Coronary artery (tissue), 2 donors: ENCODE results near the gene SLC16A12.

Experiments
- DNase-seq: peaks from one replicate; pipeline ENCODE4 v3.0.0-alpha.2; 2017; ENCODE audit warnings: low spot score
- H3K27ac ChIP-seq, 2 donors: fragments of 200-600 bp; sonication (generic); one replicate each; pipeline ENCODE4 v1.5.1; 2016 to 2019
- H3K4me3 ChIP-seq: fragments of 200-600 bp; sonication (generic); 2 replicates; pipeline ENCODE4 v1.5.1; 2016; ENCODE audit warnings: mild to moderate bottlenecking, moderate library complexity
- TF ChIP-seq, protein P1 (sequence below): fragments of 200-600 bp; sonication (generic); IDR thresholded peaks from one replicate; pipeline ENCODE4 v1.5.1; 2019; ENCODE audit warnings: antibody characterized with exemption

SLC16A12 gene

DNA sequence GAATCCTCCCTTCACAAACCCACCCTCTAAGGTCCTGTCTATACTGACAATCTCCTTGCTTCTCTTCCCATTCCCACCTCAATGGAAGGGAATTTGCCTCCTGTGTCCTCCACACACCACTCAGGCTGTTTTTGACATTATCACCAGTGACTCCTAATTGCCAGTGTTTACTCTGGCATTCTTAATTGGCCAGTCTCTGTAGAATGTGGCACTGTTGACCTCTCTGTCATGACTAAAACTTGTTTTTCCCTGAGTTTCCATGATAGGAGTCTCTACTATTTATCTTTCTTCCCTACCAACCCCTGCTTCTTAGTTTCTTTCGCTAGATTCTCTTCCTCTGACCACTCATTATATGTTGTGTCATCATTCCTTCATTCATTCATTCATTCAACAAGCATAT, 12.1 kb downstream of the SLC16A12 start:
- Histone ChIP-seq H3K27ac (peak overlapping the region in 1 of 2 donors; percentile 46), H3K4me3 (no peak overlapping the region)
- TF ChIP-seq, protein P1, sequence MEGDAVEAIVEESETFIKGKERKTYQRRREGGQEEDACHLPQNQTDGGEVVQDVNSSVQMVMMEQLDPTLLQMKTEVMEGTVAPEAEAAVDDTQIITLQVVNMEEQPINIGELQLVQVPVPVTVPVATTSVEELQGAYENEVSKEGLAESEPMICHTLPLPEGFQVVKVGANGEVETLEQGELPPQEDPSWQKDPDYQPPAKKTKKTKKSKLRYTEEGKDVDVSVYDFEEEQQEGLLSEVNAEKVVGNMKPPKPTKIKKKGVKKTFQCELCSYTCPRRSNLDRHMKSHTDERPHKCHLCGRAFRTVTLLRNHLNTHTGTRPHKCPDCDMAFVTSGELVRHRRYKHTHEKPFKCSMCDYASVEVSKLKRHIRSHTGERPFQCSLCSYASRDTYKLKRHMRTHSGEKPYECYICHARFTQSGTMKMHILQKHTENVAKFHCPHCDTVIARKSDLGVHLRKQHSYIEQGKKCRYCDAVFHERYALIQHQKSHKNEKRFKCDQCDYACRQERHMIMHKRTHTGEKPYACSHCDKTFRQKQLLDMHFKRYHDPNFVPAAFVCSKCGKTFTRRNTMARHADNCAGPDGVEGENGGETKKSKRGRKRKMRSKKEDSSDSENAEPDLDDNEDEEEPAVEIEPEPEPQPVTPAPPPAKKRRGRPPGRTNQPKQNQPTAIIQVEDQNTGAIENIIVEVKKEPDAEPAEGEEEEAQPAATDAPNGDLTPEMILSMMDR, result no peak
- DNase-seq, result no peak

DNA sequence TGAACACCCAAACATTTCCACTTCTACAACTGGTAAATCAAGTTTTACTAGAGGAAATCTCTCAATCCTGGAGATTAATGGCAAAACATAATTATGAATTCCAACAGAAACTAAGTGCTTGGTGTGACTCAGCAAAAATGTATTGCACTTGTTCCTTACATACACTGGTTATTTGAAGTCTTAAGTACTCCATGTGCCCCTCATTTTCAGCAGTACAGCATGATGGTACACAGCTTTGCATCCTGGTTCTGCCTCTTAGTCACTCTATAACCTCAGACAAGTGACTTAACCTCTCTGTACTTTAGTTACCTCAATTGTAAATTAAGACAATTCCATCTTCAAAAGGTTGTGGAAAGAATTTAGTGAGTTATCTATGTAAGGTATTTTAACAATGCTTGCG, 12.9 kb downstream of the SLC16A12 start:
- no peak for DNase-seq
- Histone ChIP-seq H3K27ac (no peak overlapping the region), H3K4me3 (no peak overlapping the region)
- TF ChIP-seq, protein P1, result no peak

DNA sequence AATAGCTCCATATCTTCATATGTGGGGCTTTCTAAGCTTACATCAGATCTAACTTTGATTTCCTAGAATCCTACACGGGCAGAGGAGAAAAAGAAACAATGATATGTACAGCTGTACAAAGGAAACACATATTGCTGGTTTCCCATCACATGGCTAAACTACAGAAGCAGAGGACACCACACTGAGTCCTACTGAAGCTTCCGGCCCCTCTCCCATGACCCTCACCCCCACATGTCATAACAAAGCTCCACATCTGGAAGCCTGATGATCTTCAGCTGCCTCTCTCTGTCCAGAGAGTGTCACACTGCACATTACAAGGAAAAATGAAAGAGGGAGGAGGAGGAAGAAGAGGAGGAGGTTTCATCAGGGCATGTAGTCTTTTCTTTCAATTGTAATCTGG, 14.0 kb downstream of the SLC16A12 start:
- TF ChIP-seq, protein P1, result no peak
- DNase-seq, result no peak
- Histone ChIP-seq H3K4me3 (no peak overlapping the region), H3K27ac (no peak overlapping the region)

DNA sequence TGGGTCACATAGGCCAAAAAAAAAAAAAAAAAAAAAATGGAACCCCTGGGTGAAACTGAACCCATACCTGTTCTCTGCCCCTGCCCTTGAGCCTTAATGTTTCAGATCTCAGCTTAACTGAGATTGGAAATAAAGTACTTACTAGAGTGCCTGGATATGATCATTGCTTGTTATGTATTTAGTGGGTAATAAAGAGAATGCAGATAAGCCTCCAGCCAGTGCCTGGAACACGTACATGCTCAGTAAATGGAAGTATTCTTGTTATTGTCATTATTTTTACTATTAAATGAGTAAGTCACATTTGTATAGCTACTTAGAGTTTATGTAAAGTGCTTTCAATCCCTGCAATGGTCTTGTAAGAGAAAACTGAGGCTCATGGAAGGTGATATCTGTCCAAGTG, 14.7 kb downstream of the SLC16A12 start:
- Histone ChIP-seq H3K4me3 (no peak overlapping the region), H3K27ac (no peak overlapping the region)
- no peak for DNase-seq
- TF ChIP-seq, protein P1, result no peak

DNA sequence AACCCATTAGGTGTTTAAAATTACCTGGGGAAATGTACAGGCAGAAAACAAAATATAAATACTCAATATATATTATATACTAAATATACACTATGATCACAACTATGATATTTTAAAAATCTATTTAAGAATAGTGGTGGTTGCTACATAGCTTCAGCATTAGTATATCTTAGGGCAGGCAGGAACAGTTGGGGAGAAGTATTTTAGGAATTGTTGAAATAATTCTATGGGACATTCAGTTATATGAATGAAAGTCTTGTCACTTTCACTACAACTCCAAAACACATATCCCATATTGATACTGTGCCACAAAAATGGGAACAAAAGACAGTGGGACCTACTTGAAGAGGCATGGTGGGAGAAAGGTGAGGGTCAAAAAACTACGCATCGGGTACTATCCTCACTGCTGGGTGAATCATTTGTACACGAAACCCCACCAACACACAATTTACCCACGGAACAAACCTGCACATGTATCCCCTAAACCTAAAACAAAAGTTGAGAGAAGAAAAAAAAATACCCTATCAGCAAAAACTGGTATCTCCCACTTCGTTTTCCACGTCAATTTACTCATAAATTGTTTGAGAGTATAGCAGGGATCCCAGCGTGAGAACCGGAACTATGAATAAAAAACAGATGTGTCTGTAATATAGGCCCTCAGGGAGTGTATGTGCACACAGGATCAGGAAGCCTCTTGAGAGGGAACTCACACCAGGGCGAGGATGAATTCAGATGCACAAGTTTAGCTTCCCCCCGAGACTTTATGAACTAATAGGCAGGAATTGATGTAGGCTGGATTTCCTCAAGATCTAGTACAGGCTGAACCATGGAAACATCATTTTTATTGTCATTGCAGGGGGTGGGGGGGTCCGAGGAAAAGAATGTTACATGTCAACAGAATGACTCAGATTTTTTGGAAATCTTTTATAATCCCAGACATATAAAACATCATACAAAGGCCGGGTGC, 16.2 kb downstream of the SLC16A12 start:
- no peak for DNase-seq

DNA sequence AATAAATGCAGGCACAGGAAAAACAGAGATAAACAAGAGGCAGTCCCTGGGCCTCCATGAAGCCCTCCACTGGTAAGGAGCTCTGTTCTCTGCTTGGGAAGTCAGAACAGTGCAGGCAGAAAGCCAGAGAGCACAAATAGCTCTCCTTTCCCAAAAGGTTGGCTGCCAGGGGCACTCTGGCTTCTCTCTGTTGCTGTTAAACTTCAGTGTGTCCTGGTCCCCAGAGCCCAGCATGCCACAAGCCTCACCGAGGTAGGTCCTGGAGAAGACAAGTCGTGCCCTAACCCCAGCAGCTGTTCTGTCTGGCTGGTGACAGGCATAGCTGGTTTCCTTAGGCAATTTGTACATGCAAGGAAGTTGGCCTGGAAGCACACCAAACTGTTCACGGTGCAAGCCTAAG, 17.3 kb downstream of the SLC16A12 start:
- H3K27ac ChIP-seq, result peak overlapping the region; percentile 35 to 70
- no peak overlapping the region for H3K4me3 ChIP-seq
- no peak for DNase-seq
- TF ChIP-seq, protein P1, result no peak

More for the DNA sequence above, 16.2 kb downstream of the SLC16A12 start:
- no peak overlapping the region for H3K4me3 ChIP-seq
- H3K27ac ChIP-seq, result peak overlapping the region in 1 of 2 donors; percentile 19
- TF ChIP-seq, protein P1, result no peak
